HG03575 (cell line): ENCODE measurements around the gene PTGES.
"Not testable (repeated sequence)": the region's sequence is repeated elsewhere in the genome, so short reads cannot be mapped to it uniquely, and the experiment has no call there.

ENCODE experiments used
- ATAC-seq: cut with Tn5 transposase; IDR thresholded peaks from one replicate; pipeline ENCODE4 v1.9.1; 2021; ENCODE audit not compliant: unreplicated experiment, insufficient number of reproducible peaks, low FRiP score; ENCODE audit errors: extremely low read depth

PTGES gene

DNA sequence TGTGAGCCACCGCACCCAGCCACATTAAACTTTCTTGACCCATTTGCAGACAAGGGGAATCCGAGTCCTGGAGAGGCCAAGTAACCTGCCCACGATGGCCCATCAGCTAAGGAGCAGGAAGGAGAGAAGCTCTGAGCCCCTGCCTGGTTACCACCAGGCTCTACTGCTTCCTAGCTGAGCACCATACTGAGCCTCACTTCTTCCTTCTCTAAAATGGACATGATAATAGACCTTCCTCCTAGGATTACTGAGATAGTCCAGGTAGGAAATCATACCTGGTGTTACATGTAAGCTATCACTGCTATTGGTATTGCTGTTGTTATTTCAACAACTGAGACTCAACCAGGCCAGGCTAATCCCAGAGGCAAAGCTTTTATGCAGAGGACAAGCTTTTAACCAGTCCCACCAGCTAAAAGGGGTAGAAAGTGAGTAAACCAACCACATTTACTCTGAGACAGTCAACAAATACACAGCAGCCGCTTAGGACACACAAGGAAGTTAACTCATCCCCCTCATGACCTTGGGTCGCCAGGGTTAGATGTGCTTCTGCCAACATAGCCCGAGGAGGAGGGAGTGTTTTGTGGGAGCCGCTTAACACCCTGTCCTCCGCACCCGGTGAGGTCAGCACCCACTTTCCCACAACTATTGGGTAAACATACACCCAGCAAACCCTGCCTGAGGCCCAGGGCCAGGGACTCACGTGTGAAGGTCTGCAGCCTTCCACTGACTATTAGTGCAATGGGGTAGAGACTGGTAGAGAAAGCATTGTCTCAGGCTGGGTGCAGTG lies 20.6 kb upstream of the PTGES start:
- no peak for ATAC-seq

DNA sequence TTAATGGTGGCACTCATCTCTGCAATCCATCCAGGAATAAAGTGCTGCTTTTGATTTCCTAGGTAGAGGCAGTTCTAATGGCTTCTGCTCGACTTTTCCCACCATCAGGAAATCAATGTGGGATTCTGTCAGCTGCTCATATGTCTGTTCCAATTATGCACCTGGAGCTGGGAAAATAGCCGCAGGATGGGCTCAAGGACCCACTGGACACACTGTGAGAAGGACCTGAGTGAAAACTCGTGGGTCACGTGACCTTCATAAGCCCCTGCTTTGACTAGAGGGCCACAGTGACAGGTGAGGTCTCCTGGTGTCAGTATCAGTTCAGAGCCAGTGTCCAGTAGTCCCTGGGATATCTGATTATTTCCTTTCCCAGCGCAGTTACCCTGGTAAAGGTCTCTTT lies 17.9 kb upstream of the PTGES start:
- ATAC-seq, result no peak

DNA sequence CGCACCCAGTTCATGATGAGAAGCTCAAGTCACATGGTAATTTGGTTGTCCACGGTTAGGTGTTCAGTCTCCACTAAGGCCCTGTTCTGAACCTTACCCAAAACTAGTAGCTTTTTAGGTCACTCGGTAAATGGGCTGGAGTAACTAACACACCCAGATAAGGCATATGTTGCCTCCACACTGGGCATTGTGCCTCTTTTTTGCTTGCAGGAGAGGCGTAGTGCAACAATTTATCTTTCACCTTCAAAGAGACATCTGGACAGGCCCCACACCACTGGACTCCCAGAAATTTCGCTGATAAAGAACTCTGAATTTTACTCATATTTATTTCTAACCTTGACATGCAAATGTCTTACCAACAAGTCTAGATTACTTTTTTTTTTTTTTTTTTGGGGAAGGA lies 16.8 kb upstream of the PTGES start:
- ATAC-seq, result no peak

GRCh38 chr9:129768486-129768885 lies 15.6 kb upstream of the PTGES start:
- ATAC-seq, result no peak

- ATAC-seq, result no peak
Observed at GRCh38 chr9:129765764-129766317, 13.0 kb upstream of the PTGES start.

- no peak for ATAC-seq
Observed at GRCh38 chr9:129762985-129763926, 10.4 kb upstream of the PTGES start.

DNA sequence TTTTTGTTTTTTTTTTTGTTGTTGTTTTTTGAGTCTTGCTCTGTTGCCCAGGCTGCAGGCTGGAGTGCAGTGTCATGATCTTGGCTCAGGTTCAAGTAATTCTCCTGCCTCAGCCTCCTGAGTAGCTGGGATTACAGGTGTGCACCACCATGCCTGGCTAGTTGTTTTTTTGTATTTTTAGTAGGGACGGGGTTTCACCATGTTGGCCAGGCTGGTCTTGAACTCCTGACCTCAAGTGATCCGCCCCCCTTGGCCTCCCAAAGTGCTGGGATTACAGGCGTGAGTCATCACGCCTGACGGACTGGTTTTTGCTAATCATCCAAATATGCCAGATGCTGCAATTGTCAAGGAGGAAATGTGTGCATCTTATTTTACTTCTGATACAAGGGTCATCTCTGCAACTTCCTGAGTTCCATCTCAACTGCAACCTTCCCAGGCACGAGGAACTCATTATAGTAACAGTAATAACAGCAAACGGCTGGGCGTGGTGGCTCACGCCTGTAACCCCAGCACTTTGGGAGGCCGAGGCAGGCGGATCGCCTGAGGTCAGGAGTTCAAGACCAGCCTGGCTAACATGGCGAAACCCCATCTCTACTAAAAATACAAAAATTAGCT lies 9.6 kb upstream of the PTGES start:
- not testable (repeated sequence) for ATAC-seq

- ATAC-seq, result no peak
Observed at GRCh38 chr9:129761901-129762369, 9.1 kb upstream of the PTGES start.

DNA sequence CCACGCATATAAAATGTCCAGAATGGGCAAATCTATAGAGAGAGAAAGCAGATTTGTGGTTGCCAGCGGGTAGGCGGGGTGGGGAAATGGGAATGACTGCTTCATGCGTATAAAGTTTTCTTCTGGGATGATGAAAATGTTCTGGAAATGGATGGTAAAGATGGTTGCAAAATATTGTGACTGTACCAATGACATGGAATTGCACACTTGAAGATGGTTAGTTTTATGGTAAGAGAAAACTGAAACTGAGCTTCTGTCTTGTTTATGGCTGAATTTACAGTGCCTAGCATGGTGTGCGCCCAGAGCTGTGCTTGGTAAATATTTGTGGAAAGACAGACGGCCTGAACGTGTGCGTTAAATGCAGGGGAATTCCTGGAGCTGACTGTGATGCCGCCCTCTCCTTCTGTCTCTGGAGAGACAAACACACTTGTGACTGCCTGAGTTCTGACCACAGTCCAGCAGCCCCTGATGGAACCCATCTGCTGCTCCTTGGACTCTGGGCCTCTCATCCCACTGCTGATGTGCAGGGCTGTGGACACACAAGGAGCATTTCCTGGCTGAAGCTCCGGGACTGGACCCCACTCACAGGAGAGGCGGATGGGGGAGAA lies 8.6 kb upstream of the PTGES start:
- ATAC-seq, result no peak

DNA sequence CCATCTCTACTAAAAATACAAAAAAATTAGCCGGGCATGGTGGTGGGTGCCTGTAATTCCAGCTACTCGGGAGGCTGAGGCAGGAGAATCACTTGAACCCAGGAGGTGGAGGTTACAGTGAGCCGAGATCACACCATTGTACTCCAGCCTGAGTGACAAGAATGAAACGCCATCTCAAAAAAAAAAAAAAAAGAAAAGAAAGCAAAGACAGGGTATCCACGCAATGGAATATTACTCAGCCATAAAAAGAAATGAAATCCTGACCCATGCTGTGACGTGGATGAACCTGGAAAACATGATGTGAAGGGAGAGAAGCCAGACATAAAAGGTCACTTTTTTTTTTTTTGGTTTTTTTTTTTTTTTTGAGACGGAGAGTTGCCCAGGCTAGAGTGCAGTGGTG lies 7.9 kb upstream of the PTGES start:
- not testable (repeated sequence) for ATAC-seq

DNA sequence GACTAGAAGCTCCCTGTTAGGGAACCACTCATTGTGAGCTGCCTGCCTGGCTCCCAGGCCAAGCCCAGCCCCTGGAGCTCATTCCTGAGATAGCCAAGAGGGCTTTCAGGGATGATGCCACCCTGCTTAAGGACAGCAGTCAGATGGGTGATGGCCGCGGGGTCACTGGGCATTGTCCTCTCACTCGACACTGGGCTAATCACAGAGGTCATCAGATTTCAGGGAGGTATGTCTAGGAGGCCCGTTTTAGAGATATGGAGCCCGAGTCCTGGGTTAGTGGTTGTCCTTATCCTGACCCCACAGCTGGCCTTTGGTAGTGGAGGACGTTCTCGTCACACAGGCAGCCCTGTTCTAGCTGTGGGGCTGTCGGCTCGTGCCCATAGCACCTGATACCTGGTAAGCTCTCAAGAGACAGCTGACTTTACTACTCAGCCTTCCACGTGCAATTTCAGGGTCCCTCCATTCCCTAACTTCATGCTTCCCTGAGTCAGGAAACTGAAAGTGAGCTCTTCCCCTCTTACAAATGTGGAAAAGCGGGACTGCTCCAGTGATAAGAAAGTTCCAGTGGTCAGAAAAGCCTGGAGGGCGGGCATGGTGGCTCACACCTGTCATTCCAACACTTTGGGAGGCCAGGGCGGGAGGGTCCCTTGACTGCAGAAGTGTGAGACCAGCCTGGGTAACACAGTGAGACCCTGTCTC lies 7.1 kb upstream of the PTGES start:
- ATAC-seq, result no peak

GRCh38 chr9:129759319-129759718 lies 6.5 kb upstream of the PTGES start:
- no peak for ATAC-seq

- ATAC-seq, result no peak
Observed at GRCh38 chr9:129757045-129757444, 4.2 kb upstream of the PTGES start.

GRCh38 chr9:129756191-129756590 lies 3.3 kb upstream of the PTGES start:
- no peak for ATAC-seq

GRCh38 chr9:129755151-129755550 lies 2.3 kb upstream of the PTGES start:
- no peak for ATAC-seq

DNA sequence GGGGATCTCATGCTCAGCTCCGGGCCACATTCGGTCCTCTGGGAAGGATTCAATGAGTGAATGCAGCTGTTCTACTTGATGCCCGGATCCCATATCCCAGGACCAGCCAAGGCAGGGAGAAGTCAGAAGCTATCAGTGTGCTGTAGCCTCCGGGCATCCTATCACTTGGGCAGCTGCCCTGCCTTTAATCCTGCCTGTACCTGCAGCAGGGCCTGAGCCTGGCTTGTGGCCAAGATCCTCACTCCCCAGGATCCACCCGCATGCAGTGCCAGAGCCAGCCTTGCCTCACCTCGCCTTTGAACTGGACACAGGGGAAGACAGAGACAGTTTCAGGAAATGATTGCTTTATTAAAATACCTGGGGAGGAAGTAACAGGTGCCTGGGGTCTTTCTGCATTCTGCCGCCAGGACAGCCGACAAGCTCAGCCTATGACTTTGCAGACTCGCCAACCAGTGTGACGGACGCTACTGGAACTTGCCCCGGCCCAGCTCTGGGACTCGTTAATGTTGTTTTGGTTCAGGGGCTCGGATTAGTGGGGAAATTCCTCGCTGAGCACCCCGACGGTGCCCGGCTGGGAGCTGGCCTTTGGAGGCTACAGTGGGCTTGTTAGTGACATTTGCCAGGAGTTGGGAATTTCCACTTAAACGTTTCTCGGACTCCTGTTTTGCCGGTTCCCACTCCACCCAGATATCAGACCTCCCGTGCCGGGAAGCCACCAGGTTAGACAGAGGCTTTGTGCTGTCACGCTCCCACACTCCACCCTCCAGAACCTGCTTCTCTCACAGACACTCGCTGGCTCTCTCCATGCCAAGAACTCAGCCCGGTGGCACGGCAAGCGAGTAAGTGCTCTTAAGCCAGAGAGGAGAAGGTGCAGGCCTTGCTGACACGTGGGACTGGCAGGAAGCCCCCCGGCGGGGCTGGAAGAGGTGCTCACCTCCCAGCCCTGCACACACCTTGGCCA lies 721 bp downstream of the PTGES start:
- no peak for ATAC-seq

DNA sequence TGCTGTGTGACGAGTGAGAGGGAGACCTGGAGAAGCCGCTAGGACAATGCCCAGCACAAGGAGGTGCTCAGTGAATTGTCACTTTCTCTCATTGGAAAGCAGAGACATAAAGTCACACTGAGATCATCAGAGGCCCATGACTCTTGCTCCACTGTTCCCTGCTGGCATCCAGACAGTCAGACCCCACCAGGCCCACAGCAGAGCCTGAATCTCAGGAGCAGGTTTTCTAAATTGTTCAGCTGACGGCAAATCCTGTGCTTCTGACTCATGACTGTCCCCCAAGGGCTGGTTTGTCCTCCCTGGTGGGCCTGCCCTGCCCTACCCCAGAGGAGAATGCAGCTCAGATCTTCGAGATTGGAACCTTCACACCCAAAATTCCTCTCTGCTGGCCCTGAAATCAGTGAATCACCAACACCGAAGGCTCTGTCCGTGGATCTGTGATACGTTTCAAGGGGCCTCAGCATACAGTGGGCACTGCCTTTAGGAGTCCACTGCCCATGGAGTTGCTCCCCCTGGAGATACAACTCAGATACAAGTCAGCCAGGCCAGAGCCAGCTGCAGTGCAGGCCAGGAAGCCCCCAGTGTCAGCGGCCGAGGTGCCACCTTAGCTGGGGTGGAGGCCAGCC lies 2.7 kb downstream of the PTGES start:
- ATAC-seq, result no peak
